HepG2 (cell line): ENCODE data around the gene TBC1D5. TPM values are rescaled to one million over a fixed set of nuclear protein-coding genes. Genes with fewer than 3 reads are reported as not detected.

Experiments used
- ARNTL ChIP-seq: sonication (generic); formaldehyde crosslinking; IDR thresholded peaks from 2 replicates; pipeline ENCODE4 v1.4.0; 2020; ENCODE audit warnings: mild to moderate bottlenecking, missing genetic modification reagents
- DMTF1 ChIP-seq: sonication (generic); formaldehyde crosslinking; IDR thresholded peaks from 2 replicates; pipeline ENCODE4 v1.4.0; 2020; ENCODE audit warnings: mild to moderate bottlenecking, missing genetic modification reagents
- FOXC1 ChIP-seq: sonication (generic); formaldehyde crosslinking; IDR thresholded peaks from 2 replicates; pipeline ENCODE4 v1.8.0; 2022; ENCODE audit warnings: mild to moderate bottlenecking, missing genetic modification reagents, borderline replicate concordance
- HOXA3 ChIP-seq: sonication (generic); formaldehyde crosslinking; IDR thresholded peaks from 2 replicates; pipeline ENCODE4 v1.5.0; 2020; ENCODE audit warnings: missing genetic modification reagents
- JARID2 ChIP-seq: sonication (generic); formaldehyde crosslinking; IDR thresholded peaks from 2 replicates; pipeline ENCODE4 v1.8.1; 2023; ENCODE audit warnings: missing genetic modification reagents, inconsistent platforms; ENCODE audit not compliant: insufficient replicate concordance
- NPAS2 ChIP-seq: sonication (generic); formaldehyde crosslinking; IDR thresholded peaks from 2 replicates; pipeline ENCODE4 v1.8.0; 2022; ENCODE audit warnings: mild to moderate bottlenecking, missing genetic modification reagents, borderline replicate concordance
- PLRG1 ChIP-seq: fragments of 450-650 bp; conservative IDR thresholded peaks from 2 replicates; pipeline ENCODE4 v1.6.1; 2016
- REXO4 ChIP-seq: sonication (generic); formaldehyde crosslinking; IDR thresholded peaks from 2 replicates; pipeline ENCODE4 v1.8.0; 2022; ENCODE audit warnings: missing genetic modification reagents, mild to moderate bottlenecking, borderline replicate concordance
- SMAD9 ChIP-seq: sonication (generic); formaldehyde crosslinking; IDR thresholded peaks from 2 replicates; pipeline ENCODE4 v1.5.1; 2020; ENCODE audit warnings: mild to moderate bottlenecking, missing genetic modification reagents
- SOX6 ChIP-seq, 2 experiments: fragments of 450-650 bp in 1 of 2; sonication (generic) in 1 of 2; formaldehyde crosslinking in 1 of 2; IDR thresholded peaks; 2 replicates each; pipeline versions ENCODE4 v1.4.0 to v1.6.1; 2017 to 2020; ENCODE audit warnings: antibody characterized with exemption in 1 of 2, mild to moderate bottlenecking in 1 of 2, missing genetic modification reagents in 1 of 2
- ZNF121 ChIP-seq: sonication (generic); formaldehyde crosslinking; IDR thresholded peaks from 2 replicates; pipeline ENCODE4 v1.5.0; 2020; ENCODE audit warnings: mild to moderate bottlenecking, missing genetic modification reagents
- ZNF550 ChIP-seq: sonication (generic); formaldehyde crosslinking; IDR thresholded peaks from 2 replicates; pipeline ENCODE4 v1.4.0; 2020; ENCODE audit warnings: mild to moderate bottlenecking, missing genetic modification reagents, borderline replicate concordance
- ZNF879 ChIP-seq: sonication (generic); formaldehyde crosslinking; IDR thresholded peaks from 2 replicates; pipeline ENCODE4 v1.8.1; 2023; ENCODE audit warnings: missing genetic modification reagents
- ZXDC ChIP-seq: sonication (generic); formaldehyde crosslinking; IDR thresholded peaks from 2 replicates; pipeline ENCODE4 v1.5.0; 2020; ENCODE audit warnings: mild to moderate bottlenecking, missing genetic modification reagents
- polyA plus RNA-seq, 8 experiments: library from polyadenylated mRNA; depleted of rRNA in 3 of 8; stranded (reverse) in 7 of 8; unstranded in 1 of 8; fragments of >200 nt; fragmentation: Illumina TruSeq in 4 of 8; extraction: Trizol in 4 of 8; gene quantifications; 2 replicates each; pipeline versions ENCODE4 v1.2.1 to v1.2.3, GENCODE V29; 2011 to 2016; ENCODE audit warnings: low read depth in 4 of 8, missing spikeins in 1 of 8, mixed read lengths in 1 of 8; ENCODE audit not compliant: insufficient read depth in 1 of 8
- total RNA-seq, 5 experiments: library from RNA; depleted of rRNA; stranded (reverse); fragments of >200 nt; fragmentation: Illumina TruSeq; extraction: Trizol; gene quantifications; 2 replicates each; pipeline ENCODE4 v1.2.3, GENCODE V29; 2016; ENCODE audit warnings: low read depth in 1 of 5
- TF ChIP-seq, protein P1 (sequence below): sonication (generic); formaldehyde crosslinking; IDR thresholded peaks from 2 replicates; pipeline ENCODE4 v1.8.0; 2023; ENCODE audit warnings: mild to moderate bottlenecking, missing genetic modification reagents
- TF ChIP-seq, protein P2 (sequence below): sonication (generic); formaldehyde crosslinking; IDR thresholded peaks from 2 replicates; pipeline ENCODE4 v1.4.0; 2020; ENCODE audit warnings: missing genetic modification reagents; ENCODE audit errors: not compliant biosample characterization
- TF ChIP-seq, protein P3 (sequence below): sonication (generic); formaldehyde crosslinking; conservative IDR thresholded peaks from 2 replicates; pipeline ENCODE4 v1.4.0; 2020; ENCODE audit warnings: mild to moderate bottlenecking, missing genetic modification reagents, moderate library complexity

Gene TBC1D5
- total and polyA plus RNA-seq, 2 of the 13 experiments (the other 11 are each of a cell fraction or from before 2014, with no cell fraction given), result 19.2 to 33.3 TPM

DNA sequence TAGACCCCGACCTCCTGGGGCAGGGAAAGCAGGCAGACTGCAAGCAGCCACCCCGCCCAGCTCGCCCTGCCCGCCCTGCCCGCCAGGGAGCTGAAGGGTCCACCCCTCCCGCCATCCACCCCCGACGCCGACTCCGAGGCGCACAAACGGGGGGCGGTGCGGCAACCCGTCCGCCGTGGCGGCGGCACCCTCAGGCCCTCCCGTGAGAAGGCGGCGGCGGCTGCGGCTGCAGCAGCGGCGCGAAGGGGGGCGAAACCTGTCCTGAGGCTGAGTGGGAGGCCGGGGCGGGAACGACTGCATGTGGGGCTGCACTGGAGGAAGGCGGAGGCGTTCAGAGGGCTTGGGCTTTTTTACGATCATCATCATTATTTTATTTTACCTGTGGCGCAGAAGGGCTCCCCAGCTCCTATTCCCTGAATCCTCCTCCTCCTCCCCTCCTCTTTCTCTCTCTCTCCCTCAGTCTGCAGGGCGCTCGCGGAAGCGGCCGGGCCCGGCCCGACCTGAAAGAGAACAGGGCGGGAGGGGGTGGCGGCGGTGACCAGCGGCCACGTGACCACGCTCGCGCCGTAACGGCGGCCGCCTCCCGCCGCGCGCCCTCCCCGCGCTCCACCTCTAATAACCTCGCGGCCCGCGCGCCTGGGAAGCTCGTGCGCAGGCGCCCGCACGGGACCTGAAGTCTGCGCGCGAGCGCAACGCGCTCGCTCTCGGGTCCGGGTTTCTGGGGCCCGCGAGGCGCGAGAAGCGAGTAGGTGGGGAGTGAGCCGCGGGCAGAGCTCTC is at the start of gene TBC1D5 (continued):
- TF ChIP-seq SMAD9 (CRISPR knock-in tag) (no peak), FOXC1 (CRISPR knock-in tag) (peak; percentile 71), ZNF879 (0 out of 2 replicates have a peak, but pooled peaks have one; percentile 30), REXO4 (no peak), ZXDC (CRISPR knock-in tag) (peak; percentile 86), NPAS2 (CRISPR knock-in tag) (peak; percentile 90; the same call in 1 of the 2 replicates), ZNF550 (CRISPR knock-in tag) (no peak), PLRG1 (no peak), ARNTL (peak; percentile 95), ZNF121 (CRISPR knock-in tag) (no peak; the same call in 1 of the 2 replicates), JARID2 (CRISPR knock-in tag) (no peak), DMTF1 (CRISPR knock-in tag) (no peak), HOXA3 (peak; percentile 72; the same call in 1 of the 2 replicates), SOX6 (IDR thresholded peaks at IDR 0.05) (no peak), SOX6 (CRISPR knock-in tag; IDR thresholded peaks at IDR 0.05) (peak; percentile 26)
- TF ChIP-seq, protein P1, sequence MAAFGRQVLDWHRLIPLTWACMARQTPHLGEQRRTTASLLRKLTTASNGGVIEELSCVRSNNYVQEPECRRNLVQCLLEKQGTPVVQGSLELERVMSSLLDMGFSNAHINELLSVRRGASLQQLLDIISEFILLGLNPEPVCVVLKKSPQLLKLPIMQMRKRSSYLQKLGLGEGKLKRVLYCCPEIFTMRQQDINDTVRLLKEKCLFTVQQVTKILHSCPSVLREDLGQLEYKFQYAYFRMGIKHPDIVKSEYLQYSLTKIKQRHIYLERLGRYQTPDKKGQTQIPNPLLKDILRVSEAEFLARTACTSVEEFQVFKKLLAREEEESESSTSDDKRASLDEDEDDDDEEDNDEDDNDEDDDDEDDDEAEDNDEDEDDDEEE, result no peak
- TF ChIP-seq, protein P2, sequence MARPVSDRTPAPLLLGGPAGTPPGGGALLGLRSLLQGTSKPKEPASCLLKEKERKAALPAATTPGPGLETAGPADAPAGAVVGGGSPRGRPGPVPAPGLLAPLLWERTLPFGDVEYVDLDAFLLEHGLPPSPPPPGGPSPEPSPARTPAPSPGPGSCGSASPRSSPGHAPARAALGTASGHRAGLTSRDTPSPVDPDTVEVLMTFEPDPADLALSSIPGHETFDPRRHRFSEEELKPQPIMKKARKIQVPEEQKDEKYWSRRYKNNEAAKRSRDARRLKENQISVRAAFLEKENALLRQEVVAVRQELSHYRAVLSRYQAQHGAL (CRISPR knock-in tag), result no peak
- TF ChIP-seq, protein P3, sequence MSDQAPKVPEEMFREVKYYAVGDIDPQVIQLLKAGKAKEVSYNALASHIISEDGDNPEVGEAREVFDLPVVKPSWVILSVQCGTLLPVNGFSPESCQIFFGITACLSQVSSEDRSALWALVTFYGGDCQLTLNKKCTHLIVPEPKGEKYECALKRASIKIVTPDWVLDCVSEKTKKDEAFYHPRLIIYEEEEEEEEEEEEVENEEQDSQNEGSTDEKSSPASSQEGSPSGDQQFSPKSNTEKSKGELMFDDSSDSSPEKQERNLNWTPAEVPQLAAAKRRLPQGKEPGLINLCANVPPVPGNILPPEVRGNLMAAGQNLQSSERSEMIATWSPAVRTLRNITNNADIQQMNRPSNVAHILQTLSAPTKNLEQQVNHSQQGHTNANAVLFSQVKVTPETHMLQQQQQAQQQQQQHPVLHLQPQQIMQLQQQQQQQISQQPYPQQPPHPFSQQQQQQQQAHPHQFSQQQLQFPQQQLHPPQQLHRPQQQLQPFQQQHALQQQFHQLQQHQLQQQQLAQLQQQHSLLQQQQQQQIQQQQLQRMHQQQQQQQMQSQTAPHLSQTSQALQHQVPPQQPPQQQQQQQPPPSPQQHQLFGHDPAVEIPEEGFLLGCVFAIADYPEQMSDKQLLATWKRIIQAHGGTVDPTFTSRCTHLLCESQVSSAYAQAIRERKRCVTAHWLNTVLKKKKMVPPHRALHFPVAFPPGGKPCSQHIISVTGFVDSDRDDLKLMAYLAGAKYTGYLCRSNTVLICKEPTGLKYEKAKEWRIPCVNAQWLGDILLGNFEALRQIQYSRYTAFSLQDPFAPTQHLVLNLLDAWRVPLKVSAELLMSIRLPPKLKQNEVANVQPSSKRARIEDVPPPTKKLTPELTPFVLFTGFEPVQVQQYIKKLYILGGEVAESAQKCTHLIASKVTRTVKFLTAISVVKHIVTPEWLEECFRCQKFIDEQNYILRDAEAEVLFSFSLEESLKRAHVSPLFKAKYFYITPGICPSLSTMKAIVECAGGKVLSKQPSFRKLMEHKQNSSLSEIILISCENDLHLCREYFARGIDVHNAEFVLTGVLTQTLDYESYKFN (CRISPR knock-in tag), result peak; percentile 55; the same call in 1 of the 2 replicates
